Natural killer cell (primary cell): ENCODE data around the gene MT1F. TPM values are rescaled to one million over a fixed set of nuclear protein-coding genes. Genes with fewer than 3 reads are reported as not detected.

ENCODE experiments used
- ATAC-seq, 3 donors: fragments of 150-1000 bp in 2 of 3; fragments of 200-7000 bp in 1 of 3; cut with Tn5 transposase; 1 replicate in 1 of 3; 2 replicates in 2 of 3; pipeline ENCODE4 v1.10.0; 2021; ENCODE audit warnings: mild to moderate bottlenecking in 2 of 3, moderate library complexity in 2 of 3
- DNase-seq, 2 donors: peaks; one replicate each; pipeline versions ENCODE4 v3.0.0 to v3.0.0-alpha.2; 2013 to 2021; ENCODE audit warnings: mixed read lengths in 1 of 2
- H3K27ac ChIP-seq: one replicate; pipeline ENCODE4 v1.5.1; 2013; ENCODE audit warnings: mild to moderate bottlenecking, low read length
- H3K27me3 ChIP-seq: one replicate; pipeline ENCODE4 v1.6.1; 2013; ENCODE audit warnings: low read length; ENCODE audit not compliant: control insufficient read depth, insufficient read depth
- H3K36me3 ChIP-seq: one replicate; pipeline ENCODE4 v1.6.1; 2013; ENCODE audit warnings: low read length; ENCODE audit not compliant: control insufficient read depth, insufficient read depth
- H3K4me1 ChIP-seq: one replicate; pipeline ENCODE4 v1.6.1; 2013; ENCODE audit warnings: low read length; ENCODE audit not compliant: control insufficient read depth, insufficient read depth
- H3K4me3 ChIP-seq: one replicate; pipeline ENCODE4 v1.5.1; 2013; ENCODE audit warnings: low read length
- H3K9me3 ChIP-seq: one replicate; pipeline ENCODE4 v1.6.1; 2013; ENCODE audit warnings: low read length; ENCODE audit not compliant: control insufficient read depth, insufficient read depth
- H3K27ac Mint-ChIP-seq, 2 donors: one replicate each; pipeline ENCODE4 v1.8.0; 2022; ENCODE audit warnings: mild to moderate bottlenecking in 2 of 2, mixed read lengths in 2 of 2, moderate library complexity in 1 of 2
- H3K27me3 Mint-ChIP-seq, 2 donors: one replicate each; pipeline ENCODE4 v1.8.0; 2022; ENCODE audit warnings: low read depth in 2 of 2, mixed read lengths in 2 of 2
- H3K36me3 Mint-ChIP-seq: one replicate; pipeline ENCODE4 v1.8.0; 2022; ENCODE audit warnings: mixed read lengths
- H3K4me1 Mint-ChIP-seq, 2 donors: one replicate each; pipeline ENCODE4 v1.8.0; 2022; ENCODE audit warnings: mixed read lengths in 2 of 2
- H3K4me3 Mint-ChIP-seq: one replicate; pipeline ENCODE4 v1.8.0; 2022; ENCODE audit warnings: mild to moderate bottlenecking, moderate library complexity, mixed read lengths
- H3K9me3 Mint-ChIP-seq, 2 donors: one replicate each; pipeline ENCODE4 v1.8.0; 2022; ENCODE audit warnings: mixed read lengths in 2 of 2
- CTCF ChIP-seq: fragments of 200-600 bp; IDR thresholded peaks from one replicate; pipeline ENCODE4 v1.8.0; 2022; ENCODE audit warnings: antibody characterized with exemption
- WGBS: methylation state at CpG from one replicate; pipeline ENCODE4 v1.1.7; 2013; ENCODE audit warnings: missing lambda C conversion rate; ENCODE audit not compliant: insufficient coverage; 5-methylcytosine and 5-hydroxymethylcytosine counted together
- intact Hi-C: fragments of 100-400 bp; cut with micrococcal nuclease; formaldehyde crosslinking; loops from one replicate; pipeline ENCODE4 v1.14.2; 2022
- total RNA-seq, 4 donors: library from RNA; stranded (reverse); fragments of 120-200 nt in 1 of 4; gene quantifications; one replicate each; pipeline versions ENCODE4 v1.2.3 to v1.2.4, GENCODE V29; 2013 to 2022

The MT1F gene
- total RNA-seq, 3 donors from 2014 or later (not counting 1 experiment from before 2014, with no cell fraction given) = 3.8 to 8.0 (median 5.4) TPM

DNA sequence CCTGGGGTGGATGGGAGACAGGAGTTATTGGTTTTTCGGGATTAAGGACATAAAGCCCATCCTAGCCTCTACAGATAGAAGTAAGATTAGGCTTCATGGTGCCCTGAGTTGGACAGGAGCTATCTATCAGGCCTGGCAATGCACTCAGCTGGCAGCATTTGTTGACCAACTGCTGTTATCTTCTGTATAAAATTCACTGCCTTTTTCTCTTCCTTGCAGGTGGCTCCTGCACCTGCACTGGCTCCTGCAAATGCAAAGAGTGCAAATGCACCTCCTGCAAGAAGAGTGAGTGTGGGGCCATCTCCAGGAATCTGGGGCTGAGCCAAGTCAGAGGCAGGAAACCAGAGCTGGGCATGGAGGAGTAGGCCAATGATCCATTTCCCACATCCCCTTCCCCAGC is 18.7 kb upstream of the MT1F start:
- Histone ChIP-seq H3K9me3 (no peaks in the 10 kb centered on the region), H3K27me3 (peaks cover 39% of the 10 kb centered on the region), H3K27ac (no peak overlapping the region), H3K36me3 (no peaks in the 10 kb centered on the region), H3K4me3 (no peak overlapping the region), H3K4me1 (peaks cover 33% of the 10 kb centered on the region)
- WGBS = 85% methylated on average over 1 of the region's 1 CpG
- no peak for TF ChIP-seq CTCF
- DNase-seq = no peak
- intact Hi-C loops = no loop called here
- H3K27me3 Mint-ChIP-seq = peaks cover 63 to 64% of the 10 kb centered on the region in 2 donors
- H3K4me1 Mint-ChIP-seq = peaks cover 20 to 22% of the 10 kb centered on the region in 2 donors
- no peak for ATAC-seq
- no peaks in the 10 kb centered on the region for H3K9me3 Mint-ChIP-seq
- H3K36me3 Mint-ChIP-seq = no peaks in the 10 kb centered on the region
- H3K27ac Mint-ChIP-seq = no peak overlapping the region
- H3K4me3 Mint-ChIP-seq = no peak overlapping the region

DNA sequence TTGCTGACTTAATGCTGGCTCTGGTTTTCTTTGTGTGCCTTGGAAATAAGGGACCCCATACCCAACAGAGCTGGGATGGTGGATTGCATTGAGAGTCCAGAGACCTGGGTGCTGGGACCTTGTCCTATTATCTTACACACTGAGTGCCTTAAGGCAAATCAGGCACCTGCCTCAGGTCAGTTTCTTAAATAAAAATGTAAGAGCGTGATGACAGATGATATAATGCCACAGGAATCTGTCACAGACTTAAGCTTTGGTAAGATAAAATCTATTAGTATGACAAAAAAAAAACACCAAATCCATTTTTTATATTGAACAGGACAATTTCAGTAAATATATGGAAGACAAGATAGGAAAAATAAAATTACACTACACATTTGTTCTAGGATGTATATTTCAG is 17.7 kb upstream of the MT1F start:
- Mint-ChIP-seq H3K36me3 (no peaks in the 10 kb centered on the region), H3K4me1 (peaks cover 22 to 23% of the 10 kb centered on the region in 2 donors), H3K27me3 (peaks cover 58 to 64% of the 10 kb centered on the region in 2 donors), H3K9me3 (no peaks in the 10 kb centered on the region), H3K4me3 (no peak overlapping the region), H3K27ac (no peak overlapping the region)
- ATAC-seq (no peak), DNase-seq (no peak)
- intact Hi-C loops = no loop called here
- no peaks in the 10 kb centered on the region for H3K36me3 ChIP-seq
- no peak overlapping the region for H3K27ac ChIP-seq
- peaks cover 32% of the 10 kb centered on the region for H3K27me3 ChIP-seq
- H3K4me3 ChIP-seq = no peak overlapping the region
- no peaks in the 10 kb centered on the region for H3K9me3 ChIP-seq
- no peak for TF ChIP-seq CTCF
- WGBS = no CpG with 5 or more reads among the region's 1 CpG
- H3K4me1 ChIP-seq = peaks cover 33% of the 10 kb centered on the region

DNA sequence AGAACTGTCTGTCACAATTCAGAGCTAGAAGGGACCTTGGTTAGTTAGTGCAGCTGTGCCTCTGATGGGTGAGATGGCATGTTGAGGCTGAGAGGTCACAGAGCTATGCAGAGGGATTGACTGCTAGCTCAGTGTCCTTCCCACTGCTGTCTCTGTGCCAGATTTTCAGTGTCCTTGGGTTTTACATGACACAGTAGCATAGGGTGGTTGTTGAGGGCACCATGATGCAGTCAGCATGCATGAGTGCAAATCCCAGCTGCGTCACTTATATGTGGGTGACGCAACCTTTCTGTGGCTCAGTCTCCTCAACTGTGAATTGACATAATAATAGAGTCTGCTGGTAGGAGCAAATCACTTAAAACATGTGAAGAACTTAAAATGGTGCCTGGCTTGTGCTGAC is 16.6 kb upstream of the MT1F start:
- Histone ChIP-seq H3K4me3 (no peak overlapping the region), H3K27me3 (peaks cover 28% of the 10 kb centered on the region), H3K9me3 (no peaks in the 10 kb centered on the region), H3K36me3 (no peaks in the 10 kb centered on the region), H3K4me1 (peaks cover 26% of the 10 kb centered on the region), H3K27ac (no peak overlapping the region)
- TF ChIP-seq CTCF = no peak
- H3K4me1 Mint-ChIP-seq = peaks cover 21 to 22% of the 10 kb centered on the region in 2 donors
- intact Hi-C loops = no loop called here
- no peak overlapping the region for H3K4me3 Mint-ChIP-seq
- ATAC-seq (no peak), DNase-seq (no peak)
- H3K9me3 Mint-ChIP-seq = no peaks in the 10 kb centered on the region
- 92% methylated on average over 2 of the region's 2 CpGs for WGBS
- H3K27me3 Mint-ChIP-seq = peaks cover 61 to 68% of the 10 kb centered on the region in 2 donors
- H3K27ac Mint-ChIP-seq = no peak overlapping the region
- H3K36me3 Mint-ChIP-seq = no peaks in the 10 kb centered on the region

DNA sequence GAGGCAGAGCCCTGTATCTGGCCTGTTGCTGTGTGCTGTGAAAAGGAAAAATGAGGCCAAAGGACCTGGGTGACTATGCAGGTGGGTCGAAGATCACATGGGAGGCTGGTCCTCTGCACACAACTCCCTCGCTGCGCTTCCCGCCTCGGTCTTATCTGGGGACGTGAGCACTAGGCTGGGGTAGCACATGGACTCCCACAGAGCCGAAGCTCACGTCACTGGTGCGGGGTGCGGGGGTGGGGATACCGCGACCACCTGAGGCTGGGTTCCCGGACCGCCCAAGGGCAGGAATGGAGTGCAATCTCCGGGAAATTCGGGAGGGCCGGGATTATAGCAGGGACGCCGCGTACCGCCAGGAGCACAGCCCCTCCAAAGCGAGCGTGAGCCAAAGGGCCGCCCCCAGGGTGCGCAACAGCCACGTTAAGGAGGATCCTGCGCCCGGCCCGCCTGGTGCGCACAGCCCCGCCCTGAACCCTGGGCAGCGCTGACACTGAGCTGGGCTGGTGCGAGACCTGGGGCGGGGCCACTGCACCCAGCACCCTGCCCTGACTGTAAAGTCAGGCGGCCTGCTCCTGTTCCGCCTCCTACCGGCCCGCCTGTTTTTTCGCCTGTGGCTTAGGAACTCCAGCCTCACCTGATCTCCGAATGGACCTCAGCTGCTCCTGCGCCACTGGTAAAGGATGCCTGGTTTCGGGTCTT is 14.5 kb upstream of the MT1F start:
- H3K36me3 ChIP-seq = no peaks in the 10 kb centered on the region
- peaks cover 53 to 64% of the 10 kb centered on the region in 2 donors for H3K27me3 Mint-ChIP-seq
- WGBS = 6% methylated on average over 42 of the region's 42 CpGs
- peaks cover 16 to 21% of the 10 kb centered on the region in 2 donors for H3K4me1 Mint-ChIP-seq
- intact Hi-C loops = no loop called here
- H3K36me3 Mint-ChIP-seq = no peaks in the 10 kb centered on the region
- peak overlapping the region; percentile 74 for H3K4me3 Mint-ChIP-seq
- peaks cover 21% of the 10 kb centered on the region for H3K4me1 ChIP-seq
- no peaks in the 10 kb centered on the region for H3K9me3 ChIP-seq
- H3K4me3 ChIP-seq = peak overlapping the region; percentile 19
- no peaks in the 10 kb centered on the region for H3K9me3 Mint-ChIP-seq
- DNase-seq (peak; percentile 51 to 89), ATAC-seq (peak; percentile 96 to 100 (median 100))
- no peak overlapping the region for H3K27ac ChIP-seq
- peaks cover 19% of the 10 kb centered on the region for H3K27me3 ChIP-seq
- H3K27ac Mint-ChIP-seq = no peak overlapping the region
- no peak for TF ChIP-seq CTCF
